ENCODE results near the gene GABRB1. TPM values are rescaled to one million over a fixed set of nuclear protein-coding genes. Genes with fewer than 3 reads are reported as not detected.

GABRB1 gene
- total and polyA plus RNA-seq, 2 of the 8 experiments (the other 6 are each of a cell fraction or from before 2014, with no cell fraction given) = 0.22 to 0.38 TPM

DNA sequence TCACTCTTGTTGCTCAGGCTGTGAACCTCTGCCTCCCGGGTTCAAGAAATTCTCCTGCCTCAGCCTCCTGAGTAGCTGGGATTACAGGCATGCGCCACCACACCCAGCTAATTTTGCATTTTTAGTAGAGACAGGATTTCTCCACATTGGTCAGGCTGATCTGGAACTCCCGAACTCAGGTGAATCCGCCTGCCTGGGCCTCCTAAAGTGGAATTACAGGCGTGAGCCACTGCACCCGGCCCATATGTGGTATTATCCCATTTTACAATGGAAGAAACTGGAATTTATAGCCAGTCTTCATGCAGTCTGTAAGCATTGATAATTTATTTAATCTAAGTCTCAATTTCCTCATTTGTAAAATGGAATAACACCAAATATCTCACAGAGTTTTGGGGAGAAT lies 161.8 kb downstream of the GABRB1 start:
- Histone ChIP-seq H3K79me2 (ENCODE audit: control insufficient read depth in 1 of 2, insufficient read depth in 2 of 2, low read length in 2 of 2) (no peaks in the 10 kb centered on the region), H4K5ac (ENCODE audit: insufficient read length, low read depth, low read length) (no peak overlapping the region), H4K91ac (replicated peaks; ENCODE audit: insufficient read length, low read length) (no peak overlapping the region), H3K4me1 (replicated peaks in 1 of 4; ENCODE audit: control insufficient read depth in 3 of 4, insufficient read depth in 4 of 4, low read length in 3 of 4) (no peaks in the 10 kb centered on the region), H2BK20ac (ENCODE audit: low read length) (no peak overlapping the region), H3K79me1 (ENCODE audit: low read depth, low read length) (no peaks in the 10 kb centered on the region), H3K4me2 (ENCODE audit: insufficient read depth in 1 of 2, low read depth in 2 of 2, low read length in 2 of 2) (no peak overlapping the region), H3K4me3 (ENCODE audit: extremely low read depth in 1 of 4, insufficient read depth in 2 of 4, low read depth in 3 of 4, low read length in 4 of 4) (no peak overlapping the region), H3K14ac (ENCODE audit: insufficient read length) (no peak overlapping the region), H3K27me3 (replicated peaks in 1 of 4; ENCODE audit: control insufficient read depth in 3 of 4, extremely low read depth in 1 of 4, insufficient read depth in 3 of 4, low read length in 3 of 4) (no peaks in the 10 kb centered on the region), H2AK5ac (ENCODE audit: low read depth, low read length) (no peak overlapping the region), H4K8ac (ENCODE audit: extremely low read depth, insufficient read depth, low read length) (no peak overlapping the region), H3K18ac (ENCODE audit: extremely low read depth, low read length) (no peak overlapping the region), H2BK12ac (ENCODE audit: low read depth, low read length) (no peak overlapping the region), H3K23ac (ENCODE audit: insufficient read length) (no peak overlapping the region), H3K4ac (replicated peaks; ENCODE audit: insufficient read length, low read depth, low read length) (no peak overlapping the region), H2AFZ (ENCODE audit: low read length) (no peak overlapping the region), H3K23me2 (ENCODE audit: low read depth, low read length) (no peaks in the 10 kb centered on the region), H2BK120ac (replicated peaks; ENCODE audit: low read depth, low read length) (no peak overlapping the region), H2BK5ac (ENCODE audit: low read depth, low read length) (no peak overlapping the region), H3K9ac (replicated peaks in 1 of 4; ENCODE audit: extremely low read depth in 1 of 4, low read depth in 3 of 4, low read length in 3 of 4) (no peak overlapping the region), H3K9me3 (ENCODE audit: insufficient read depth in 2 of 2, low read depth in 1 of 2, low read length in 1 of 2) (no peaks in the 10 kb centered on the region), H3K27ac (ENCODE audit: low read depth, low read length) (no peak overlapping the region), H4K20me1 (replicated peaks in 1 of 2; ENCODE audit: control insufficient read depth in 1 of 2, insufficient read depth in 2 of 2, low read length in 2 of 2) (no peaks in the 10 kb centered on the region), H2BK15ac (ENCODE audit: low read length) (no peak overlapping the region), H3K36me3 (ENCODE audit: control insufficient read depth in 2 of 4, insufficient read depth in 4 of 4, low read length in 3 of 4) (no peaks in the 10 kb centered on the region), H3K56ac (replicated peaks; ENCODE audit: insufficient read length, low read depth, low read length) (no peak overlapping the region)
- DNase-seq (ENCODE audit: low read depth in 1 of 2, low spot score in 2 of 2) (no peak), FAIRE-seq (no peak)
- CTCF ChIA-PET (ENCODE audit: partially characterized antibody) = no interaction called here
- POLR2A ChIA-PET (ENCODE audit: partially characterized antibody) = no interaction called here
- WGBS, 2 experiments (ENCODE audit: extremely low coverage in 1 of 2, insufficient coverage in 1 of 2, insufficient read length in 1 of 2, insufficient replicate concordance in 2 of 2, low coverage in 1 of 2, low lambda C conversion rate in 2 of 2, missing lambda C conversion rate in 1 of 2) = 82% methylated on average over 6 of the region's 6 CpGs; no CpG with 5 or more reads in 1 of the 2 experiments
- TF ChIP-seq RFX5 (IDR thresholded peaks at IDR 0.05; ENCODE audit: borderline replicate concordance, low read depth, low read length) (no peak), BRCA1 (IDR thresholded peaks at IDR 0.05; ENCODE audit: low read depth, low read length) (no peak), RNF2 (IDR thresholded peaks at IDR 0.05; ENCODE audit: borderline replicate concordance, low read depth, low read length, missing control alignments, poor library complexity, severe bottlenecking) (no peak), POLR2A (IDR thresholded peaks at IDR 0.05; ENCODE audit: control extremely low read depth in 1 of 2, low read depth in 2 of 2, low read length in 2 of 2) (no peak), EP300 (IDR thresholded peaks at IDR 0.05; ENCODE audit: borderline replicate concordance in 1 of 2, low read depth in 2 of 2, low read length in 2 of 2) (no peak), MAFK (IDR thresholded peaks at IDR 0.05; ENCODE audit: low read depth, low read length) (no peak), RXRA (IDR thresholded peaks at IDR 0.05; ENCODE audit: insufficient read depth, low read depth, low read length) (no peak), NANOG (IDR thresholded peaks at IDR 0.05; ENCODE audit: insufficient read depth, low read depth, low read length, poor library complexity, severe bottlenecking) (no peak), TEAD4 (IDR thresholded peaks at IDR 0.05; ENCODE audit: low read depth, low read length) (no peak), CHD2 (IDR thresholded peaks at IDR 0.05; ENCODE audit: low read length) (no peak), POU5F1 (IDR thresholded peaks at IDR 0.05; ENCODE audit: low read depth, low read length) (no peak), EZH2 (IDR thresholded peaks at IDR 0.05; ENCODE audit: low read depth, low read length, severe bottlenecking) (no peak), PHF8 (conservative IDR thresholded peaks at IDR 0.05; ENCODE audit: low read depth, low read length) (no peak), GABPA (IDR thresholded peaks at IDR 0.05; ENCODE audit: borderline replicate concordance, insufficient read depth, low read length) (no peak), TAF1 (IDR thresholded peaks at IDR 0.05; ENCODE audit: low read depth, low read length) (no peak)

Data from H1 (cell line).